Chondrocyte (in vitro differentiated cells): Measurements from ENCODE around the gene MAB21L1. TPM values are rescaled to one million over a fixed set of nuclear protein-coding genes. Genes with fewer than 3 reads are reported as not detected.

ENCODE experiments used
- DNase-seq: peaks from one replicate; pipeline ENCODE4 v3.0.0; 2021; ENCODE audit warnings: mixed read lengths, low spot score
- H3K27ac Mint-ChIP-seq: one replicate; pipeline ENCODE4 v1.8.0; 2021; ENCODE audit warnings: mild to moderate bottlenecking, moderate library complexity, mixed read lengths; ENCODE audit not compliant: unreplicated experiment
- H3K27me3 Mint-ChIP-seq: 2 replicates; pipeline ENCODE4 v1.8.0; 2021; ENCODE audit warnings: low read depth, mixed read lengths
- H3K36me3 Mint-ChIP-seq: 2 replicates; pipeline ENCODE4 v1.8.0; 2021; ENCODE audit warnings: low read depth, mixed read lengths
- H3K4me1 Mint-ChIP-seq: 2 replicates; pipeline ENCODE4 v1.8.0; 2021; ENCODE audit warnings: low read depth, mild to moderate bottlenecking, mixed read lengths
- H3K4me3 Mint-ChIP-seq: one replicate; pipeline ENCODE4 v1.8.0; 2021; ENCODE audit warnings: mild to moderate bottlenecking, moderate library complexity, mixed read lengths; ENCODE audit not compliant: unreplicated experiment
- H3K9me3 Mint-ChIP-seq: 2 replicates; pipeline ENCODE4 v1.8.0; 2021; ENCODE audit warnings: low read depth, mixed read lengths
- CTCF ChIP-seq: fragments of 200-600 bp; sonication (generic); IDR thresholded peaks from 2 replicates; pipeline ENCODE4 v1.5.0; 2021; ENCODE audit warnings: antibody characterized with exemption, mild to moderate bottlenecking, moderate library complexity
- total RNA-seq: library from RNA; stranded (reverse); gene quantifications from 3 replicates; pipeline ENCODE4 v1.2.1, GENCODE V29; 2021

The MAB21L1 gene
- total RNA-seq, 1 donor from 2014 or later, result 0.07 TPM

- peaks cover 61% of the 10 kb centered on the region for H3K27me3 Mint-ChIP-seq
- H3K4me3 Mint-ChIP-seq, result no peak overlapping the region
- H3K9me3 Mint-ChIP-seq, result no peaks in the 10 kb centered on the region
- H3K27ac Mint-ChIP-seq, result no peak overlapping the region
- peaks cover 33% of the 10 kb centered on the region for H3K4me1 Mint-ChIP-seq
- DNase-seq, result no peak
- peaks cover 4% of the 10 kb centered on the region for H3K36me3 Mint-ChIP-seq
- TF ChIP-seq CTCF, result no peak
Observed at GRCh38 chr13:35477386-35477946, 977 bp upstream of the MAB21L1 start.

- H3K36me3 Mint-ChIP-seq, result peaks cover 5% of the 10 kb centered on the region
- peaks cover 39% of the 10 kb centered on the region for H3K4me1 Mint-ChIP-seq
- H3K4me3 Mint-ChIP-seq, result peak overlapping the region; percentile 74
- peaks cover 79% of the 10 kb centered on the region for H3K27me3 Mint-ChIP-seq
- TF ChIP-seq CTCF, result no peak
- no peak overlapping the region for H3K27ac Mint-ChIP-seq
- DNase-seq, result peak; percentile 78
- H3K9me3 Mint-ChIP-seq, result no peaks in the 10 kb centered on the region
Observed at GRCh38 chr13:35475212-35475959, 1.1 kb downstream of the MAB21L1 start.

- TF ChIP-seq CTCF, result no peak
- H3K4me1 Mint-ChIP-seq, result peaks cover 44% of the 10 kb centered on the region
- H3K4me3 Mint-ChIP-seq, result peak overlapping the region; percentile 74
- peaks cover 84% of the 10 kb centered on the region for H3K27me3 Mint-ChIP-seq
- no peaks in the 10 kb centered on the region for H3K9me3 Mint-ChIP-seq
- no peak for DNase-seq
- H3K36me3 Mint-ChIP-seq, result peaks cover 8% of the 10 kb centered on the region
- H3K27ac Mint-ChIP-seq, result no peak overlapping the region
Observed at GRCh38 chr13:35474496-35475211, 1.8 kb downstream of the MAB21L1 start.

- Mint-ChIP-seq H3K27me3 (peaks cover 83% of the 10 kb centered on the region), H3K4me3 (no peak overlapping the region), H3K36me3 (peaks cover 8% of the 10 kb centered on the region), H3K27ac (no peak overlapping the region), H3K4me1 (peaks cover 44% of the 10 kb centered on the region), H3K9me3 (no peaks in the 10 kb centered on the region)
- DNase-seq, result no peak
- no peak for TF ChIP-seq CTCF
Observed at GRCh38 chr13:35473802-35474201, 2.7 kb downstream of the MAB21L1 start.

- H3K9me3 Mint-ChIP-seq, result no peaks in the 10 kb centered on the region
- H3K27ac Mint-ChIP-seq, result no peak overlapping the region
- H3K27me3 Mint-ChIP-seq, result peaks cover 78% of the 10 kb centered on the region
- peaks cover 41% of the 10 kb centered on the region for H3K4me1 Mint-ChIP-seq
- DNase-seq, result no peak
- no peak for TF ChIP-seq CTCF
- no peak overlapping the region for H3K4me3 Mint-ChIP-seq
- peaks cover 8% of the 10 kb centered on the region for H3K36me3 Mint-ChIP-seq
Observed at GRCh38 chr13:35473206-35473775, 3.2 kb downstream of the MAB21L1 start.
